Heart left ventricle (tissue), 16 donors: ENCODE measurements around the gene PDE10A. TPM values are rescaled to one million over a fixed set of nuclear protein-coding genes. Genes with fewer than 3 reads are reported as not detected.
A peak's percentile ranks its signal among the peaks of the same experiment; 100 is the strongest.
"Not testable (repeated sequence)": the region's sequence is repeated elsewhere in the genome, so short reads cannot be mapped to it uniquely, and the experiment has no call there.

Experiments used
- ATAC-seq, 4 donors: fragments of 200-7000 bp; cut with Tn5 transposase; one replicate each; pipeline ENCODE4 v1.9.1; 2020 to 2022; ENCODE audit warnings: moderate library complexity in 4 of 4, mild to moderate bottlenecking in 3 of 4, moderate number of reproducible peaks in 1 of 4
- DNase-seq, 5 donors: peaks; one replicate each; pipeline ENCODE4 v3.0.0-alpha.2; 2020
- H3K27ac ChIP-seq, 12 donors: fragments of 200-600 bp; sonication (generic) in 4 of 12; one replicate each; pipeline versions ENCODE4 v1.5.0 to v1.8.0; 2016 to 2022; ENCODE audit warnings: mild to moderate bottlenecking in 2 of 12
- H3K27me3 ChIP-seq, 9 donors: fragments of 200-600 bp; sonication (generic) in 2 of 9; one replicate each; pipeline versions ENCODE4 v1.5.1 to v1.8.0; 2016 to 2022; ENCODE audit warnings: mild to moderate bottlenecking in 3 of 9
- H3K36me3 ChIP-seq, 9 donors: fragments of 200-600 bp; sonication (generic) in 2 of 9; one replicate each; pipeline versions ENCODE4 v1.5.0 to v1.8.0; 2018 to 2022; ENCODE audit warnings: mild to moderate bottlenecking in 2 of 9
- H3K4me1 ChIP-seq, 12 donors: fragments of 200-600 bp; sonication (generic) in 4 of 12; one replicate each; pipeline versions ENCODE4 v1.5.0 to v1.8.0; 2016 to 2022; ENCODE audit warnings: mild to moderate bottlenecking in 3 of 12
- H3K4me3 ChIP-seq, 12 donors: fragments of 200-600 bp; sonication (generic) in 4 of 12; one replicate each; pipeline versions ENCODE4 v1.5.0 to v1.8.0; 2017 to 2022; ENCODE audit warnings: mild to moderate bottlenecking in 9 of 12, moderate library complexity in 4 of 12
- H3K9me3 ChIP-seq, 12 donors: fragments of 200-600 bp; sonication (generic) in 4 of 12; one replicate each; pipeline versions ENCODE4 v1.5.0 to v1.8.0; 2016 to 2022; ENCODE audit warnings: mild to moderate bottlenecking in 1 of 12
- CTCF ChIP-seq, 12 donors: fragments of 200-600 bp; sonication (generic) in 4 of 12; IDR thresholded peaks; one replicate each; pipeline versions ENCODE4 v1.5.0 to v1.8.0; 2018 to 2022; ENCODE audit warnings: antibody characterized with exemption in 12 of 12, mild to moderate bottlenecking in 5 of 12
- POLR2A ChIP-seq, 2 donors: fragments of 450-650 bp; IDR thresholded peaks; one replicate each; pipeline ENCODE4 v1.6.1; 2017; ENCODE audit warnings: antibody characterized with exemption in 2 of 2, mild to moderate bottlenecking in 2 of 2, moderate library complexity in 2 of 2
- WGBS, 4 donors: extraction: QIAGEN DNeasy Blood & Tissue Kit in 2 of 4; methylation state at CpG; one replicate each; pipeline versions ENCODE4 v1.1.5 to v1.1.7; 2013 to 2018; 5-methylcytosine and 5-hydroxymethylcytosine counted together
- intact Hi-C, 10 donors: fragments of 100-400 bp; cut with DNase I; formaldehyde crosslinking; loops; one replicate each; pipeline versions ENCODE4 v1.11.1 to v1.14.2; 2022
- polyA plus RNA-seq, 2 donors: library from polyadenylated mRNA; stranded (reverse); fragments of 200-250 nt; gene quantifications; one replicate each; pipeline ENCODE4 v1.2.3, GENCODE V29; 2013
- total RNA-seq, 9 donors: library from RNA; depleted of rRNA in 2 of 9; stranded (reverse); fragments of >200 nt in 2 of 9; fragmentation: NEBNext Ultra II Directional in 3 of 9; extraction: Animal tissue kit (Norgen Biotek cat#: 25700) in 3 of 9; gene quantifications; one replicate each; pipeline versions ENCODE4 v1.1.0 to v1.2.4, GENCODE V29; 2016 to 2023
- donor health status: ischemic (EF 13 %, LVEDD 7.1; RV severe dilation, severe dysfunction).
- donor health status: healthy with polysubstance abuse.
- donor health status: DM: no; HTN: yes; CAD: no.
- donor health status: DM: no; HTN: no; CAD: no.
- donor health status: ischemic (EF 25% LVEDD 6.9; RV normal size, moderate dysfunction).
- donor health status: ischemic (EF 25% LVEDD 5.7; RV mildly dilated, moderate dysfunction).
- donor health status: healthy.
- donor health status: DM: yes; HTN: yes; CAD: no.
- donor health status: ischemic (EF 35%, LVEDD 5.7; RV mildly dilated, moderate dysfunction).
- donor health status: nonischemic (EF 11% LVEDD 7.7; RV severe dilation, severe dysfunction).
- donor health status: DM: yes; HTN: yes; CAD: no.
- donor health status: PGD.
- donor health status: ischemic (EF 29% LVEDD 5.4; RV normal size, mild dysfunction).
- donor health status: nonischemic (EF 23%, LVEDD 6.1; RV moderate dilation, normal function).

The PDE10A gene
- total and polyA plus RNA-seq, 11 donors: 4.2 to 22.4 (median 12.8) TPM

DNA sequence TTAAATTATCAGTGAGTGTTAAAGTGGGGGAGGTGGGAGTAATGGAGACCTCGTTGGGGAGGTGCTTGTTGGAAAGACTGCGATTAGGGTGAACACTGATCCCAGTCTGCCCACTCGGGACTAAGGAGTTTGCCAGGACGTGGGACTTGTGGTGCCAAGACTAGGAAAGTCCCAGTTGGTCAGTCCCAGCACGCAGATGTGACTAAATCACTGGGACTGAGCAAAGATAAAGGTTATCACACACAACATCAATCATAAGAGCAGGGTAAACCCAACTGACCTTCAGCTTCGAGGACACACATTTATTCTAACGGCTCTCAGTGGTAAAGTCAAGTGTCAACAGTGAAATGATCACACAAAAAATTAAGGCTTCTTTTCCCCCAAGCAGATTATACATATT lies 45.5 kb downstream of the PDE10A start:
- Histone ChIP-seq H3K27me3 (no peaks in the 10 kb centered on the region), H3K36me3 (no peaks in the 10 kb centered on the region), H3K4me3 (no peak overlapping the region), H3K4me1 (peaks cover 0 to 21% (median 3%) of the 10 kb centered on the region in 12 donors), H3K9me3 (no peaks in the 10 kb centered on the region), H3K27ac (no peak overlapping the region)
- intact Hi-C loops: loop anchor here in 2 of 10 donors (2.0 to 5.0 kb wide), 2 partner anchors 43 to 45 kb away; partner anchors contain the start of gene PDE10A (in 1 of the 2)
- no peak for TF ChIP-seq POLR2A (IDR thresholded peaks at IDR 0.05)
- TF ChIP-seq CTCF (IDR thresholded peaks at IDR 0.05): no peak
- 84 to 91% (median 88%) methylated on average over 7 of the region's 7 CpGs for WGBS, 4 donors
- DNase-seq: no peak
- no peak for ATAC-seq

DNA sequence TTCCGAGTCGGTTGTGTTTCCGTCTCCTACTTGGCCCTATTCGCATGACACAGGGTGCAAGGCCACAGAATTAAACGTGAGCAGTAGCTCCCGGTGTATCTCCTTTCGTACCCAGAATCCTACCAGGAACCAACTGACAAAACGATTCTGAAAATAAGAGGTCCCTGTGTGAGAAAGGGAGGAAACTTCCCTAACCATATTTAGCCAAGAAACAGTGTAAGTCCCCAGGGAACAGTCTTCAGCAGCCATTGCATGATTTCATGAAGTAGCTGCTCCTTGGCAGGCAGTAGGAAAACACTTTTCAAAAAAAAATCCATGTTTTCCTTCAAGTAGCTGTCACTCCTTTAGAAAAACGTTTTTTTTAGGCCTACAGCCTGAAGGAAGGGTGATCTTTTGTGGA lies 46.9 kb downstream of the PDE10A start:
- H3K36me3 ChIP-seq: no peaks in the 10 kb centered on the region
- TF ChIP-seq POLR2A (IDR thresholded peaks at IDR 0.05): no peak
- TF ChIP-seq CTCF (IDR thresholded peaks at IDR 0.05): no peak
- ATAC-seq: peak; percentile 24 to 88 (median 74)
- 26 to 42% (median 33%) methylated on average over 9 of the region's 9 CpGs for WGBS, 4 donors
- H3K4me1 ChIP-seq: peaks cover 0 to 20% (median 3%) of the 10 kb centered on the region in 12 donors
- H3K9me3 ChIP-seq: no peaks in the 10 kb centered on the region
- no peaks in the 10 kb centered on the region for H3K27me3 ChIP-seq
- peak in 2 of 5 donors; percentile 36 to 52 for DNase-seq
- H3K4me3 ChIP-seq: peak overlapping the region in 10 of 12 donors; percentile 1 to 54 (median 42)
- peak overlapping the region; percentile 19 to 82 (median 73) for H3K27ac ChIP-seq
- intact Hi-C loops: loop anchor here in 2 of 10 donors (2.0 to 5.0 kb wide), 2 partner anchors 45 to 46 kb away; partner anchors contain the start of gene PDE10A (in 1 of the 2)

DNA sequence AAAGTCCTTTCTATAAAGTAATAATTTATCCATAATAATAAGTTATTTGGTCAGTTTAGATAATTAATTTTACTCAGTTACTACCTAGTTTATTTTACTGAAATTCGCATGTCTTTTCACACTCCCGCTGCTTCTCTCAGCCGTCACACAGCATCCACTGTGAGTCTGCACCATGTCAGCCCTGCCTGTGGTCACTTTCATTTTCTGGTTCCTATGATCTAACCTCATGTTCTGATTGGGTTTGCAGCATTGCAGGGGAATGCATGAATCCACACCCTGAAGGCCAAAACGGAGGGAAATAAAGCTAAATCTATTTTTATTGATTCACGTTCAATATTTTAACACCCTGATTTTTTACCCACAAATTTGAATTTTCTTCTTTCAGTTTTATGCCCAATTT lies 47.4 kb downstream of the PDE10A start:
- no peak for TF ChIP-seq CTCF (IDR thresholded peaks at IDR 0.05)
- TF ChIP-seq POLR2A (IDR thresholded peaks at IDR 0.05): no peak
- peak overlapping the region in 10 of 12 donors; percentile 1 to 54 (median 42) for H3K4me3 ChIP-seq
- DNase-seq: peak in 3 of 5 donors; percentile 28 to 32 (median 31)

GRCh38 chr6:165611294-165611693 lies 51.7 kb downstream of the PDE10A start:
- no peaks in the 10 kb centered on the region for H3K27me3 ChIP-seq
- no peak overlapping the region for H3K4me3 ChIP-seq
- TF ChIP-seq CTCF (IDR thresholded peaks at IDR 0.05) (no peak), POLR2A (IDR thresholded peaks at IDR 0.05) (no peak)
- intact Hi-C loops: no loop called here
- ATAC-seq (peak; percentile 83 to 92 (median 88)), DNase-seq (peak in 2 of 5 donors; percentile 38 to 53)
- H3K27ac ChIP-seq: no peak overlapping the region
- peaks cover 0 to 6% (median 0%) of the 10 kb centered on the region in 12 donors for H3K9me3 ChIP-seq
- peaks cover 0 to 11% (median under 1%) of the 10 kb centered on the region in 12 donors for H3K4me1 ChIP-seq
- 35 to 74% (median 60%) methylated on average over 3 of the region's 3 CpGs for WGBS, 4 donors
- H3K36me3 ChIP-seq: no peaks in the 10 kb centered on the region

More for the DNA sequence above, 47.4 kb downstream of the PDE10A start:
- 35 to 55% (median 46%) methylated on average over 5 of the region's 5 CpGs for WGBS, 4 donors
- H3K36me3 ChIP-seq: no peaks in the 10 kb centered on the region
- H3K9me3 ChIP-seq: no peaks in the 10 kb centered on the region
- ATAC-seq: peak in 3 of 4 donors; percentile 69 to 91 (median 88)
- intact Hi-C loops: loop anchor here in 2 of 10 donors (2.0 to 5.0 kb wide), 2 partner anchors 45 to 47 kb away; partner anchors contain the start of gene PDE10A (in 1 of the 2)
- peak overlapping the region; percentile 19 to 82 (median 73) for H3K27ac ChIP-seq
- peaks cover 0 to 20% (median 3%) of the 10 kb centered on the region in 12 donors for H3K4me1 ChIP-seq
- H3K27me3 ChIP-seq: no peaks in the 10 kb centered on the region

DNA sequence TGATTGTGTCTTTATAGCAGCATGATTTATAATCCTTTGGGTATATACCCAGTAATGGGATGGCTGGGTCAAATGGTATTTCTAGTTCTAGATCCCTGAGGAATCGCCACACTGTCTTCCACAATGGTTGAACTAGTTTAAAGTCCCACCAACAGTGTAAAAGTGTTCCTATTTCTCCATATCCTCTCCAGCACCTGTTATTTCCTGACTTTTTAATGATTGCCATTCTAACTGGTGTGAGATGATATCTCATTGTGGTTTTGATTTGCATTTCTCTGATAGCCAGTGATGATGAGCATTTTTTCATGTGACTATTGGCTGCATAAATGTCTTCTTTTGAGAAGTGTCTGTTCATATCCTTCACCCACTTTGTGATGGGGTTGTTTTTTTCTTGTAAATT lies 54.5 kb downstream of the PDE10A start:
- DNase-seq: not testable (repeated sequence)
- H3K4me1 ChIP-seq: peaks cover 0 to 25% (median 6%) of the 10 kb centered on the region in 12 donors

More for the DNA sequence above, 54.5 kb downstream of the PDE10A start:
- H3K27me3 ChIP-seq, ATAC-seq, H3K36me3 ChIP-seq, H3K4me3 ChIP-seq, H3K9me3 ChIP-seq, H3K27ac ChIP-seq, intact Hi-C loops: not testable (repeated sequence)
- WGBS, 4 donors: 82 to 96% (median 91%) methylated on average over 1 of the region's 1 CpG
